Activated CD4-positive, alpha-beta T cell treated with anti-CD3 and anti-CD28 coated beads, Interleukin-2, amount 50 U/mL, for 1 hour (primary cell): Measurements from ENCODE around the gene FABP6.
"Not testable (repeated sequence)": the region's sequence is repeated elsewhere in the genome, so short reads cannot be mapped to it uniquely, and the experiment has no call there.

Experiments
- DNase-seq: peaks from one replicate; pipeline ENCODE4 v3.0.0-alpha.2; 2020

FABP6 gene, protein sequence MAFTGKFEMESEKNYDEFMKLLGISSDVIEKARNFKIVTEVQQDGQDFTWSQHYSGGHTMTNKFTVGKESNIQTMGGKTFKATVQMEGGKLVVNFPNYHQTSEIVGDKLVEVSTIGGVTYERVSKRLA

DNA sequence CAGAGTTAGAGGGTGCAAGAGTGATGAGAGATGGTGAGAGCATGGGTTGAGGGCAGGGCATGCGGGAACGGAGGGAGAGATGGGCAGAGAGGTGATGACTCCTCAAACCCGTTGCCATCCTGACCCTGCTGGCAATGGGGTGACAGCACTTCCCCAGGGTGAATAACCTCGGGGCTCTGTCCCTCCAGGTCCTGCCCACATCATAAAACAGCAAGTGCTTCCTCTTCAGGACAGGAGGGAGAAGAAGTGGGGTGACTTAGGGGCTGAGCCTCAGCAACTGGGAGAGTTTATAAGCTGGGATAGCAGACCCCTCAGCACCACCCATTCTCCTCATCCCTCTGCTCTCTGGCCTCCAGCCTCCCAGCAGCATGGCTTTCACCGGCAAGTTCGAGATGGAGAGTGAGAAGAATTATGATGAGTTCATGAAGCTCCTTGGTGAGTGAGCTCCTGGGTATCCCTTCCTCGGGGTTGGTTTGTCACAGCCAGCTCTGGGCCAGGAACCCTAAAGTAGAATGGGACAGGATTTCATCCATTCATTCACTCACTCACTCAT is at the start of gene FABP6:
FABP6 (plus strand) TSS at position 317 of the 553 bp plus-strand sequence; CDS start at position 369, 52 bp downstream.
- no peak for DNase-seq

DNA sequence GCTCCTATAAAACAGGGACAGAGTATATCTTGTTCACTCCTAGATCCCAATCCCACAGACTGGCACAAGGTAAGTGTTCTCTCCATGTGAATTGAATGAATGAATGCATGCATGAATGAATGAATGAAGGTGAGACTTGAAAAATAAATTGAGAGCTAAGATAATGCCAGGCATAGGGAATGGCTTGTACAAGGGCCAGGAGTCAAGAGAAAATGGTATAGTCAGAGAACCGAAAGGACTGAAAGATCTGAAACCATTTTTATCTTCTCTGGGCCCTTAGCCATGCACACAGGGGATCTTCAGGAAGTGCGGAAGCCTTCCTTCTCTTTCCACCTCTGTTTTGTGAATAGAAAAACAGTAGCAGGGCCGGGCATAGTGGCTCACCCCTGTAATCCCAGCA is 48.4 kb upstream of the FABP6 start:
- DNase-seq: no peak

DNA sequence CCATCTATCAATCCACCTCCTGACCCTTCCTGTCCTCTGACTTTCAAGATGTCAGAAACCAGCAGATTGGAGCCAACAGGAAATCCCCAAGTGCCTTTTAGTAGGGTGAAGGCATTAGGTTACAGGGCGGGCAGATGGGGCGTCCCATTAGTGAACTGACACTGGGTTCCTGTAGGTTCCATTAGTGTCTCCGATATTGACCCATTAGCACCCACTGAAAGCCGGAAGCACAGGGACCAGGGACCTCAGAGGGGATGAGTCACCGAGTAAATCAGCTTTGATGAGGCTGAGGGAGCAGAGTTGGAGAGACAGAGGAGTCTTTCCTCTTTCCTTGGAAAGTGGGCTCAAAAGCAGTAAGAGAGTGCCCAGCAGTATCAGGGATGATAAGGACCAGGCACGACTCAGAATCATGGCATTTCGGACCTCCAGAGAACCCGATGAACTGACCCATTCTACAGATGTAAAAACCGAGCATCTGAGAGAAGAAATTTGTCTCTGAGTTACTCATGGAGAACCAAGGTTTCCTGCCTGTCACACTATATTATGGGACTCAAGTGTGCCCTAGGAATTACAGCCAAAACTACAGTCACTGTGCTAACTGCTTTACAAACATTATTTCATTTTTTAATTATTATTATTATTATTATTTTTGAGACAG is 47.2 kb upstream of the FABP6 start:
- DNase-seq: no peak

DNA sequence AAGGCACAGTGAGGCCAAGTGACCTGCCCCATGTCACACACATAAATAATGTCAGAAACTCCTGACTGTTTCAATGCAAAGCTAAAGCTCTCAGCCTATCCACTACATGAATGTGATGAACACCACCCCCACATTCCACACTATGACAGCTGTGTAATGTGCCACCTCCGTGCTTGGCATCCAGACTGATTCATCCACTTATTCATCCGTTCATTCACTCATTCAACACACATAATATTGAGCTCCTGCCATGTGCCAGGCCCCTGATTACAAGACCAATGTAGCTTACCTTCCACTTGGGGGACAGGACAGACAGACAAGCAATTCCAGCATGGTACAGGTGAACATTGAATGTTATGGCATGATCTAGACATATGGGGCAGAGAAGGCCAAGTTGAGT is 46.2 kb upstream of the FABP6 start:
- no peak for DNase-seq

DNA sequence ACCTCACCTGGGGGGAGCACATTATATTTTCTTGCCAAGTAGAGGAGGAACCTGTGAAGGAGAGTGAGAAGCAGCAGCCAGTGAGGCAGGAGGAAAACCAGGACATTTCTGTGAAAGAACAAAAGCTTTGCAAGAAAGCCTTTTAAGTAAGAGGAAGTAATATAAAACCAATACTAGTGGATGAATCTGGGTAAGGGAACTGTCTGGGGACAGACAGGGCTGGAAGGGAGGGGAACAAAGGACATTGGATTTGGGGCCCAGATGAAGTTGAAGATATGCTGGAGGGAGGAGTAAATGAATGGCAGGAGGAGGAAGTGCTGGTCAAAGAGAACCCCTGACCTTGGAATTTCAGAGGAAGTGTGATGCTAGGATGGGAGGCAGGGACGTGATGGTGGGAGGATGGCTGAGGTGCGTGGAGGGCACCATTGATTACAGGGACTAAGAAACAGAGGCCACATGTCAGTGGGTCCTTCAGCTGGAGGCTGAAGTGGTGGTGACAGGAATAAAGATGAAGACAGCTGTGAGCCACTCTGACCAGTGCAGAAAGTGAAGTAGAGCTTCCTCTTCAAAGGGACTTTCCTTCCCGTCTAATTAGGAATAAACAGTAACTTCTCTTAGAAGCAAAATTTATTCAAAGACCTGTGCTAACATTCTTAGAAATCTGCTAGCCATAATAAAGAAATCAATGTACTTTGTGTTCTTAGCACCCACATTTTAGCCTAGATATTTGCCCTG is 43.5 kb upstream of the FABP6 start:
- DNase-seq: no peak

DNA sequence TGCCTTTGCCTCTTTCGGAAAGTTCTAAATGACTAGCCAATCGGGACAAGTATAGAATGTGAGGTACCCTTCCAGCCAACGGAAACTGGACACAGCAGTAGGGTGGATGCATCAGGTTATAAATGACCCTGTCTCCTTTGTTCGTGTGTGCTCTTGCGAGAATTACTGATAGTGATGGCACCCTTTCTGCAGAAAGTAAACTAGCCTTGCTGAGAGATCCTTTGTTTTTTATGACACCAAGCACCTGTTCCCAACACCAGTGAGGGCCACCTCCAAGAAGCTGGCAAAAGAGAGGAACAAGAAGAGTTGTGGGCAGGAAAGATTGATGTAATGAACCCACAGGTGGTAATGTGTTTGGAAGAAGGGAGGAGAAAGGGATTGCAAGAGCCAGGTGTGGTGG is 42.8 kb upstream of the FABP6 start:
- DNase-seq: no peak

DNA sequence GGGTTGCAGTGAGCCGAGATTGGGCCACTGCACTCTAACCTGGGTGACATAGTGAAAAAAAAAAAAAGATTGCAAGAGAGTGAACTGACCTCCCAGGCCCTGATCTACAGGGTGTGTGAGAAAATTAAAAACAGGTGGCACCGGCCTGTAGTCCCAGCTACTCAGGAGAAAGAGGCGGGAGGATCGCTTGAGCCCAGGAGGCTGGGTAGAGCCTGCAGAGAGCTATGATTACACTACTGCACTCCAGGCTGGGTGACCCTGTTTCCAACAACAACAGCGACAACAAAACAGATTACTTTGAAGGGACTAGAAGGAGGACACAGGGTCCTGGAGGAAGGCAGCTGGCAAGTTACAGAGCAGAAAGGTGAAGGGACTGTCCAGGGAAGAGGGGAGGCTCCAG is 42.2 kb upstream of the FABP6 start:
- no peak for DNase-seq

DNA sequence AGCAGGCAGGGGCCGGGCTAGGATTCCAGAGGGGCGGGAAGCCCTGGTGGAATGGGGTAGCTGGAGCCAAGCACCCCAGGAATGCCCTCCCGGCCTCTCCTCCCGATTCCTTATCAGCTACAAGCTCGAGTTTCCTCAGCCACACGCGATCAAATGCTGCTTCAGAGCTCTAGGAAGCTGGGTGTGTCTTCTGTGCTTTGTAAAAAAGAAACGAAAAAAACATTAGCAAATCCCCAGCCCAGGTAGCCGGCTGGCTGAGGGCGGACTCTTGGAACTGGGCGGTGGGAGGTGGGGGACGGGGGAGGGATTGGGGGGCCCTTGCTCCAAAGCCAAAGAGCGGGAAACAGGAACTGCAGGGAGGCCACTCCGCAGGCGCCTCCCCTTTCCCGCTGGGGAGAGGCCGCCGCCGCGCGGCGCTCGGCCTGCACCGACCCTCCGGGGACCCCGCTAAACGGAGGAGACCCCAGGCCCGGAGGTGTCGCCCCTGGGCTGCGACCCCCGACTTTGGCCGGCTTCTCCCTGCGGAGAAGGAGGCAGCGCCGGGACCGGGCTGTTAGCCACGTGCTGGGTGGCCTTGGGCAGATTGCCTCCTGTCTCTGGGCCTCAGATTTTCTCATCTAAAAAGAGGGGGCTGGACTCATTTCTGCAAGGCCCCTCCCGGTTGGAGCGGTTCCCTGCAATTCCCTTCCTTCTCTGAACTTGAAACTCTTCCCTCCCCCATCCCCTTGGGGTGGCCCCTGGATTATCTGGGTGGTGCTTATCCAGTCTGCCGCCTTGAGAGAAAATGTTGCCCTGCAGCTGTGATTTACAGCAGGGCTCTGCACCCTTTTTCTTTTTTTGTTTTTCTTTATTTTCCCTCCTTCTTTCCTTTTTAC is 40.9 kb upstream of the FABP6 start:
- no peak for DNase-seq

DNA sequence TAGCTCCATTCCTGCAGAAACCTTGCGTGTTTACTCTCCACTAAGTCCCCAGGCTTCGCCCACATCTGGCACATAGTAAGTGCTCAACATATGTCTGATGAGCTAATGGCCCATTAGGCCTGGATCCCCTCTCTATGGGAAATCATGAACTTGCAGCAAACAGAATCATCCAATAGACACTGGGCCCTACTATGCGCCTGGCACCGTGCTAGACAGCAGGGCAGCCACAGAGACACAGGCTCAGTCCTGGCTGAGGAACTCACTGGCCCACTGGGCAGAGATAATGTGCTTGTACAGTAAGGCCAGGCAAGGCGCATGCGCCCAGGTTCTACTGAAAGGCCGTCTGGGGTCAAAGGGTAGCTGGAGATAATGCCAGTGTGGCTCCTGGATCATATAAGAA is 36.9 kb upstream of the FABP6 start:
- no peak for DNase-seq

DNA sequence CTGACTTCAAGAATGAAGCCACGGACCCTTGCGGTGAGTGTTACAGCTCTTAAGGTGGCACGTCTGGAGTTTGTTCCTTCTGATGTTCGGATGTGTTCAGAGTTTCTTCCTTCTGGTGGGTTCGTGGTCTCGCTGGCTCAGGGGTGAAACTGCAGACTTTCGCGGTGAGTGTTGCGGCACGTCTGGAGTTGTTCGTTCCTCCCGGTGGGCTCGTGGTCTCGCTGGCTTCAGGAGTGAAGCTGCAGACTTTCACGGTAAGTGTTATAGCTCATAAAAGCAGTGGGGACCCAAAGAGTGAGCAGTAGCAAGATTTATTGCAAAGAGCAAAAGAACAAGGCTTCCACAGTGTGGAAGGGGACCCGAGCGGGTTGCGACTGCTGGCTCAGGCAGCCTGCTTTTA is 36.2 kb upstream of the FABP6 start:
- DNase-seq: not testable (repeated sequence)

DNA sequence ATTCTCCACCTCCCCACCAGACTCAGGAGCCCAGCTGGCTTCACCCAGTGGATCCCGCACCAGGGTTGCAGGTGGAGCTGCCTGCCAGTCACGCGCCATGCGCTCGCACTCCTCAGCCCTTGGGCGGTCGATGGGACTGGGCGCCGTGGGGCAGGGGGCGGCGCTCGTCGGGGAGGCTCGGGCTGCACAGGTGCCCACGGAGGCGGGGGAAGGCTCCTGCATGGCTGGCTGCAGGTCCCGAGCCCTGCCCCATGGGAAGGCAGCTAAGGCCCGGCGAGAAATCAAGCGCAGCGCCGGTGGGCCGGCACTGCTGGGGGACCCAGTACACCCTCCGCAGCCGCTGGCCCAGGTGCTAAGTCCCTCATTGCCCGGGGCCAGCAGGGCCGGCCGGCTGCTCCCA is 35.5 kb upstream of the FABP6 start:
- not testable (repeated sequence) for DNase-seq

DNA sequence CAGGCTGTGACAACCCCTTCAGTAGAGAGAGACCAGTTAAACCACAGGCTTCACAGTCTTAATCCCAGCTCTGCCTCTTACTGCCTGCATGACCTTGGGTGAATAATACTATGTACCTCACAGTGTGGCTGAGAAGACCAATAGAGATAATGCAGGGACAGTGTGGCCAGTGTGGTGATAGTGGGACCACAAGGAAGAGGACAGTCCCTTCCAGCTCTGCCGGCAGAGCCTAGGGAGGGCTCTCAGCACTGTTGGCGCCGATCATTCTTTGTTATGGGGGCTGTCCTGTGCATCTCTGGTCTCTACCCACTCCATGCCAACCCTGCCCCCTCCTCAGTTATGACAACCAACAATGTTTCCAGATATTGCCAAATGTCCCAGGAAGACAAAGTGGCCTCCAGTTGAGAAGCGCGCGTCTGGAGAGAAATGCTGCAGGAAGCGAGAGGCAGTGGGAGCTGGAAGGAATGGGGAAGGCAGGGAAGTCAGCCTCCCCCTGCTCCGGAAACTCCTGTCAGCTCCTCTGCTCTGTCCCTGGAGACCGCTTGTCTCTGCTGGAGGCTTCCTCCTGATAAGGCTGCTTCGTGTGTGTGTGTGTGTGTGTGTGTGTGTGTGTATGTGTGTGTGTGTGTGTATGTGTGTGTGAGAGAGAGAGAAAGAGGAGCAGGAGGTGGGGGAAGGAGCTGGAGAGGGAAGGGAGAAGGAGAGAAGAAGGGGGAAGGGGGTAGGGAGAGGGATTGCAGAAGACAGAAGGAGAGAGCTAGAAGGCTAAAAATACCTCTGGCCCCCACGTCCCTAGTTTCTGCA is 31.8 kb upstream of the FABP6 start:
- DNase-seq: no peak

DNA sequence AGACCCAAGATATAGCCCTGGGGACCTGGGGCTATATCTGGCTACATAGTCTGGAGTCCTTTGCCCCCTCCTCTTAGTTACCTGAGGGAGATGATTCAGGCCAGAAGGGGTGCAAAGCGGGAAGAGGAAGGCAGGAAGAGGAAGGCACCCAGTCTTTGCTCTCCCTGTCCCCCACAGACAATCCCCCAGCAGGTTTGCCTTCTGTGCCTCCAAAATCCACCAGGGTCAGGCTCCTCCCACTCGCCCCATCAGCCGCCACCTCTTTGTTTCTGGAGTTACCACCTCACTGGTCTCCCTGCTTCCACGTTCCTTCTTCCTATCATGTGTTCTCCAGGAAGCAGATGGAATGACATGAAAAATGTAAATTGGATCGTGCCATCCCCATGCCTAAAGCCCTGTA is 31.2 kb upstream of the FABP6 start:
- no peak for DNase-seq

DNA sequence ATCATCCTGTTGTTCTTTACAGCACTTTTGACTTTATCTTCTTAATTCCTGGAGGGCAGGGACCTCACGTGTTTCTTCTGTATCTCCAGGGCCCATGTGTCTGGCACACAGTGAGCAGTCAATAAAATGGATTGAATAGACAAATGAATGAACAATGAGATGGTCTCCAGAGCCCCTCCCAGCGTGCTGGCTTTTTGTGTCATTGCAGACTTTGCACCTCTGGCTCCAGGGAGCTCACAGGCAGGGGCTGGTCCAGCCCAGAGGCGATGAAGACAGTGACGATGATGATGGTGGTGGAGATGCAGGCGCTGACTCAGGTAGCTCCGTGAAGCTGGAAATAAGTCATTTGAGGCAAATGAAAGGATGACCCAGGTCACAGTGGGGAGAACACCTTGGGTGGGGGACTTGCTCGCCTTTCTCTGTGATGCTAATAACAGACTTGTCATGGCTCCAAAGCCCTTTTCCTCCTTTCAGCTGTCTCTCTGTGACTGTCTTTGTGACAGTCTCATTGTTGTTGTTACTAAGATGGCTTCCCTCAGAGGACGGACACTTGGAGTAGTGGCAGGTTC is 30.4 kb upstream of the FABP6 start:
- no peak for DNase-seq

DNA sequence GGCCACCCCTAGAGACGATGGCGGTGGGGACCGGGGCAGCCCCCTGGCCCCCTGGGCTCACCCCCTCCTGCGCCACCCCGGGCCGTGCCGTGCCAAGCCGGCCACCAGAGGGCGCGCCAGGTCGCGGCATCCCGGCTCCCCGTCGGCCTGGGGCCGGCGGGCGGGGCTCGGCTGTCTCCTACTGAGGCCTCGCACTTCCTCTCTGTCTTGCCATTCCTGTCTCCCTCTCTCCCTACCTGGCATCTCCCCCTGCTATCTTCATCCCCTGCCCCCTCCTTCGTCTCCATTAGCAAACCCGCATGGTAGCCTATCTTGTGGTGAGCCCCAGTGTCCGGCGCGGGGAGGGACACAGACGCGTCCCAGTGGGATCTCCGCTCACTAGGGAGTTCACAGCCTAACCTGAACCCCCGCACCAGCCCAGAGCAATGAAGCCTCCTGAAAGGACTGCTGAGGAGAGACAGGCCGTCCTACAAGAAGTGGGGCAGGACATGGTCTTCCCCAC is 29.8 kb upstream of the FABP6 start:
- DNase-seq: peak; percentile 63

DNA sequence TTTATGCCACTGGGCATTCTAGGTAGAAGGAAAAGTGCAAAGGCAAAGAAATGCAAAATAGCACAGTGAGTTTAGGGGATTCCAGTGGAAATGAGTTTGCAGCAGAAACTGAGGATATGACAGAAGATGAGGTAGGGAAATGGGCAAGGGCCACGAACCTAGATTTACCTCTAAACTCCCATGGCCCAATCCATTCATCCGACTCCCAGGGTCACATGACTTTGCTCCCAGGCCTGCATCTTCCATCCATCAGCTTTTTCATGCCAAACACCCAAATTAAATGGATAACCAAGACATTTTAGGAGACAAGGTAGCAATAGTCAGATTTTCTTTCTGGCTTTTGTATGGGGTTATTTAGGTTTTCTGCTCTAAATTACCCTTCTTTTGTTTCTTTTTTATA is 22.2 kb upstream of the FABP6 start:
- DNase-seq: no peak

DNA sequence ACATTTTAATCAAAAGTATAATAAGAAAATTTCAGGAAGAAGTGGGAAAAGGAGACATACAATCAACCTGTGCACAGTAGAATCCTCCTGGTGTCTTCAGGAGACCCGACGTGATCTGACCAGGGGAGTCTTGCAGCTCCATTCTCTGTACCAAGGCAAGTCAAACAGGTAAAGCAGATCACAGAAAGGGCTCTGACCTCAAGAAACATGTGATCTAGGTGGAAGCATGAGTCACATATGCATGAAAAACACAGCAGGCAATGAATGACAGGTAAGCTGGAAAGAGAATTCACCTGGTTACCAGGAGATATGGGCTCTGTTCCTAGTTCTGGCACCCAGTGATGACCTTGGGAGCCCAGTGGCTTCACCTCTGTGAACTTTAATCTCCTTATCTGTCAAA is 19.4 kb upstream of the FABP6 start:
- no peak for DNase-seq

DNA sequence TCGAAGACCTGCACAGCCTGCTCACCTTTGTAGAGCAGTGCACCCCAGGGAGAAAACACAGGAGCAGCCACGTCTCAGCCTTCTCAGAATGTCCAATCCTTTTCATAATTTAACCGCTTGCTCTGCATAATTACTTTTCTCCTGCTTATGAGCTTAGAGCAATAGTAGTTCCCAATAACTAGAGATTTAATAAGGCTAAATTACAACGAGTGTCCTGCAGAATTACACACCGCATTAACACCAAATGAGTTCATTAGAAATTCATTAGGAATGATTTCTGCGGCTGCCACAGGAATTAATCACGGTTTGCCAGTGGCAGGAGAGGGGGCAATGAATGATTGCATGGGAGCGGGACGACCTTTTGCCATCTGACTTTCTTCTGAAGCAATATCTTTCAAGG is 18.7 kb upstream of the FABP6 start:
- DNase-seq: no peak

DNA sequence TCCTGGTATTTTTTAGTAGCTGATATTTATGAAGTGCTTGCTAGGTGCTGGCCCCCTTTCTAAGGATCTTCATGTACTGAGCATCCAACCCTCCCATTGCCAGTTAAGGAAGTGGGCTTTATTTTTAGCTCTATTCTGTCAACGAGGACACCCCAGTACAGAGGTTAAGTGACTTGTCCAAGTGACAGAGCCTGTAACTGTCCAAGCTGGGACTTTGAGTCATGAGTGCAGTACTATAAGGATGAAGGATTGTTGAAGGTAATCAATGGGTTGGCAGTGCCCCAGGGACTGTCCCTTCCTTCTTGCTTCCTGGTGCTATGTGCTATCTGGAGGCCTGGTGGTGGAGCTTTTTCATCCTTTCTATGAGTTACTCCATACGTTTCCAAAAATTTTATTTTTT is 18.0 kb upstream of the FABP6 start:
- no peak for DNase-seq

DNA sequence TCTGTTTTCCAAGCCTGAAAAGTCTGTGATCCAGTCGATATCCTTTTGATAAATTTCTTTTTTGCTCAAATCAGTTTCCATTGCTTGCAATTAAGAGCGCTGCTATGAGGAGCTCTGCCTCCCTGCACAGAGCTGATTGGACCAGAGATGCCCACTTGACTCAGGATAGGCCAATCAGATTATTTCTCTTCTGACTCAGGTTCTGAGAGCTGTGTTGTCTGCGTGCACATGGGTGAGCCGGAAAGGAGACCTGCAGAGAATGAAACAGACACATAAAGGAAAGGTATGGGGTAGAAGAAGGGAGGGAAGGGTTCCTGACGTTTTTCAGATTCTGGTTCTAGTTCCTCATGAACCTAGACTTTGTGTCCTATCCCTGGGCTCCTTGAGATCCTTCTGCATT is 15.8 kb upstream of the FABP6 start:
- DNase-seq: no peak

DNA sequence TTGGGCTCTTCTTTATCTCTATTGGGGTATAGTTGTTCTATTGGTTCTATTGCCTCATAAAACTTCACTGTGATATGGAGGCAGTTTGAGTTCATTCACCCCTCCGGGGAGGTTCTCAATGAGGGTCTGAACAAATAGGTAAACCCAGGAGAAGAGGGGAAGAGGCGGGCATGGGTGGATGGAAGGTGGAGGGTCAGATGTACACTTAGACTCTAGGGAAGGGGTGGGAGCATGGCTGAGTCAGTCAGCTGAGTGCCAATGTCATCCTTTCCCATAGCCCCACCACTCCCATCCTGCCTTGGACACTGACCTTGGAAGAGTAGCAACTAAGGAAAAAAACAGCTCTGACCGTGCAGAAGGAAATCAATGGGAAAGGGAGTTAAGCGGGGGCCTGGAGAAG is 9.9 kb upstream of the FABP6 start:
- DNase-seq: no peak

DNA sequence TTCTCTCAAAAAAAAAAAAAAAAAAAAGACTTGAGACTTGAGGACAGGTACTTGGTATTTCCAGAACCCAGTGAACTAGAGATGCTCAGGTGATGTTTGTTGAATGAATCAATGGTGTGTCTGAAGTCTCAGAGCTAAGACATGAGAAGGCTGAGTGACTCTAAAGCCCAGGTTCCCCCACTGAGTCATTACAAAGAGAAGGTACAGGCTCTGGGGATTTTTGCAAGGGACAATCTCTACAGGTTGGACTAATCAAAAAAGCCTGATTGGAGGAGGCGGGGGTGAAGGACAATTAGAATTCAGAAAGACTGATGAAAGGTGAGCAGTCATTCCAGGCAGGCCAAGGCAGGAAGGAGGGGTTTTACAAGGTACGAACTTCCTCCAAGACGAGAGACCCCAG is 8.2 kb upstream of the FABP6 start:
- DNase-seq: no peak
